ENCODE measurements around the gene TYMP. TPM values are rescaled to one million over a fixed set of nuclear protein-coding genes. Genes with fewer than 3 reads are reported as not detected.

Gene TYMP
- total and polyA plus RNA-seq, 2 of the 8 experiments (the other 6 are each of a cell fraction or from before 2014, with no cell fraction given) = 0.43 to 0.48 TPM

DNA sequence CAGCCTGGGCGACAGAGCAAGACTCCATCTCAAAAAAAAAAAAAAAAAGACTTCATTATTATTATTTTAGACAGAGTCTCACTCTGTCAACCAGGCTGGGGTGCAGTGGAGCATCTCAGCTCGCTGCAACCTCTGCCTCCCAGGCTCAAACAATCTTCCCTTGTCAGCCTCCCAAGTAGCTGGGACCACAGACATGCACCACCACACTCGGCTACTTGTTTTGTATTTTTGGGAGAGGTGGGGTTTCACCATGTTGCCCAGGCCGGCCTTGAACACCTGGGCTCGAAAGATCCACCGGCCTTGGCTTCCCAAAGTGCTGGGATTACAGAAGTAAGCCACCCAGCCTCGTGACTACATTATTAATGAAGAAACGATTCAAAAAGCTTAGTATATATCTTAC lies 5.3 kb upstream of the TYMP start:
- Histone ChIP-seq H2BK20ac (ENCODE audit: low read length) (no peak overlapping the region), H3K27ac (ENCODE audit: low read depth, low read length) (no peak overlapping the region), H3K14ac (ENCODE audit: insufficient read length) (no peak overlapping the region), H3K27me3 (replicated peaks in 1 of 4; ENCODE audit: control insufficient read depth in 3 of 4, extremely low read depth in 1 of 4, insufficient read depth in 3 of 4, low read length in 3 of 4) (peaks cover 24 to 35% (median 32%) of the 10 kb centered on the region in 4 experiments), H3K4me1 (replicated peaks in 1 of 4; ENCODE audit: control insufficient read depth in 3 of 4, insufficient read depth in 4 of 4, low read length in 3 of 4) (peaks cover 0 to 14% (median 5%) of the 10 kb centered on the region in 4 experiments; a peak in 5 of 7 replicates), H3K4me3 (ENCODE audit: extremely low read depth in 1 of 4, insufficient read depth in 2 of 4, low read depth in 3 of 4, low read length in 4 of 4) (no peak overlapping the region), H4K20me1 (replicated peaks in 1 of 2; ENCODE audit: control insufficient read depth in 1 of 2, insufficient read depth in 2 of 2, low read length in 2 of 2) (no peaks in the 10 kb centered on the region), H3K23me2 (ENCODE audit: low read depth, low read length) (peaks cover 18% of the 10 kb centered on the region; the same call in 1 of the 2 replicates), H2AK5ac (ENCODE audit: low read depth, low read length) (no peak overlapping the region), H2BK5ac (ENCODE audit: low read depth, low read length) (no peak overlapping the region), H3K4me2 (ENCODE audit: insufficient read depth in 1 of 2, low read depth in 2 of 2, low read length in 2 of 2) (no peak overlapping the region), H4K8ac (ENCODE audit: extremely low read depth, insufficient read depth, low read length) (no peak overlapping the region; the same call in 1 of the 2 replicates), H3K79me1 (ENCODE audit: low read depth, low read length) (no peaks in the 10 kb centered on the region), H3K9me3 (ENCODE audit: insufficient read depth in 2 of 2, low read depth in 1 of 2, low read length in 1 of 2) (no peaks in the 10 kb centered on the region), H3K79me2 (ENCODE audit: control insufficient read depth in 1 of 2, insufficient read depth in 2 of 2, low read length in 2 of 2) (no peaks in the 10 kb centered on the region), H3K36me3 (ENCODE audit: control insufficient read depth in 2 of 4, insufficient read depth in 4 of 4, low read length in 3 of 4) (no peaks in the 10 kb centered on the region), H3K56ac (replicated peaks; ENCODE audit: insufficient read length, low read depth, low read length) (no peak overlapping the region), H4K91ac (replicated peaks; ENCODE audit: insufficient read length, low read length) (no peak overlapping the region), H3K23ac (ENCODE audit: insufficient read length) (no peak overlapping the region), H2AFZ (ENCODE audit: low read length) (no peak overlapping the region), H4K5ac (ENCODE audit: insufficient read length, low read depth, low read length) (no peak overlapping the region), H2BK120ac (replicated peaks; ENCODE audit: low read depth, low read length) (no peak overlapping the region), H3K4ac (replicated peaks; ENCODE audit: insufficient read length, low read depth, low read length) (no peak overlapping the region), H3K9ac (replicated peaks in 1 of 4; ENCODE audit: extremely low read depth in 1 of 4, low read depth in 3 of 4, low read length in 3 of 4) (no peak overlapping the region), H2BK12ac (ENCODE audit: low read depth, low read length) (no peak overlapping the region), H3K18ac (ENCODE audit: extremely low read depth, low read length) (no peak overlapping the region), H2BK15ac (ENCODE audit: low read length) (no peak overlapping the region)
- no peak for FAIRE-seq
- ChIA-PET CTCF (ENCODE audit: partially characterized antibody) (interaction anchor here (1.0 to 6.6 kb wide), 6 partner anchors 10 to 161 kb away, joined by 3 to 36 read pairs (median 4); partner anchors contain the start of genes KLHDC7B and SCO2), POLR2A (ENCODE audit: partially characterized antibody) (interaction anchor here (1.0 kb wide), 1 partner anchor 11 kb away, joined by 3 read pairs; no protein-coding TSS in a partner anchor)
- no peak for DNase-seq (ENCODE audit: low read depth in 1 of 2, low spot score in 2 of 2)
- no peak for TF ChIP-seq SP4 (IDR thresholded peaks at IDR 0.05; ENCODE audit: low read length)
- no peak for TF ChIP-seq PHF8 (conservative IDR thresholded peaks at IDR 0.05; ENCODE audit: low read depth, low read length)
- TF ChIP-seq POLR2AphosphoS5 (IDR thresholded peaks at IDR 0.05; ENCODE audit: low read depth, low read length) = no peak
- TF ChIP-seq BRCA1 (IDR thresholded peaks at IDR 0.05; ENCODE audit: low read depth, low read length) = no peak
- TF ChIP-seq CBX8 (IDR thresholded peaks at IDR 0.05; ENCODE audit: borderline replicate concordance, low read depth, low read length) = no peak
- no peak for TF ChIP-seq BCL11A (IDR thresholded peaks at IDR 0.05; ENCODE audit: low read depth in 2 of 2, low read length in 2 of 2)
- 89% methylated on average over 7 of the region's 8 CpGs; no CpG with 5 or more reads in 1 of the 2 experiments for WGBS, 2 experiments (ENCODE audit: extremely low coverage in 1 of 2, insufficient coverage in 1 of 2, insufficient read length in 1 of 2, insufficient replicate concordance in 2 of 2, low coverage in 1 of 2, low lambda C conversion rate in 2 of 2, missing lambda C conversion rate in 1 of 2)
